HEK293 (cell line): Measurements from ENCODE around the gene WASF1.
A peak's percentile ranks its signal among the peaks of the same experiment; 100 is the strongest.

Experiments used
- CTCF ChIA-PET: fragments of 350-600 bp; formaldehyde crosslinking; extraction: SDS; loops from one replicate; lab custom pipeline; 2021; ENCODE audit warnings: antibody characterized with exemption; lab: Yijun Ruan, JAX
- POLR2A ChIA-PET: fragments of 300-600 bp; formaldehyde crosslinking; extraction: SDS; loops from one replicate; lab custom pipeline; 2020; ENCODE audit warnings: antibody characterized with exemption, inconsistent platforms; lab: Yijun Ruan, JAX
- H3K27ac ChIP-seq: fragments of 200-500 bp; sonication (Bioruptor generic); 2 replicates; pipeline ENCODE4 v1.5.1; 2014; ENCODE audit warnings: low read depth, low read length, control low read depth, inconsistent platforms; ENCODE audit errors: extremely low read depth
- H3K36me3 ChIP-seq, 2 experiments: fragments of 200-500 bp in 1 of 2; sonication (Bioruptor generic) in 1 of 2; 1 replicate in 1 of 2; 2 replicates in 1 of 2; pipeline ENCODE4 v1.5.1; 2014 to 2017; ENCODE audit warnings: inconsistent platforms in 2 of 2, low read length in 2 of 2; ENCODE audit not compliant: control insufficient read depth in 2 of 2, insufficient read depth in 1 of 2
- H3K4me1 ChIP-seq: fragments of 200-500 bp; sonication (Bioruptor generic); 2 replicates; pipeline ENCODE4 v1.5.1; 2014; ENCODE audit warnings: mild to moderate bottlenecking, low read length, inconsistent platforms; ENCODE audit not compliant: control insufficient read depth, insufficient read depth
- H3K4me3 ChIP-seq: 2 replicates; pipeline ENCODE4 v1.5.1; 2011; ENCODE audit warnings: low read depth, mild to moderate bottlenecking, control low read depth, low read length, moderate library complexity
- H3K9me3 ChIP-seq: fragments of 200-500 bp; sonication (Bioruptor generic); 2 replicates; pipeline ENCODE4 v1.5.1; 2014; ENCODE audit warnings: low read depth, low read length, inconsistent platforms; ENCODE audit not compliant: control insufficient read depth, insufficient read depth
- GLIS2 ChIP-seq: fragments of 450-650 bp; formaldehyde crosslinking; IDR thresholded peaks from 2 replicates; pipeline ENCODE4 v1.5.1; 2016; ENCODE audit warnings: missing biosample characterization, missing genetic modification characterization
- ZBTB11 ChIP-seq: fragments of 450-650 bp; formaldehyde crosslinking; conservative IDR thresholded peaks from 2 replicates; pipeline ENCODE4 v1.5.1; 2016; ENCODE audit warnings: low read depth, missing biosample characterization, missing genetic modification characterization
- ZNF10 ChIP-seq: fragments of 450-650 bp; formaldehyde crosslinking; IDR thresholded peaks from 2 replicates; pipeline ENCODE4 v1.5.1; 2017; ENCODE audit warnings: missing biosample characterization, missing genetic modification characterization
- ZNF112 ChIP-seq: fragments of 450-650 bp; formaldehyde crosslinking; IDR thresholded peaks from 2 replicates; pipeline ENCODE4 v1.5.0; 2017; ENCODE audit warnings: missing biosample characterization, missing genetic modification characterization
- ZNF121 ChIP-seq: fragments of 450-650 bp; formaldehyde crosslinking; IDR thresholded peaks from 2 replicates; pipeline ENCODE4 v1.5.1; 2016; ENCODE audit warnings: missing biosample characterization, missing genetic modification characterization
- ZNF148 ChIP-seq: fragments of 450-650 bp; formaldehyde crosslinking; IDR thresholded peaks from 2 replicates; pipeline ENCODE4 v1.5.0; 2017; ENCODE audit warnings: missing biosample characterization, missing genetic modification characterization, borderline replicate concordance
- ZNF157 ChIP-seq: fragments of 450-650 bp; formaldehyde crosslinking; IDR thresholded peaks from 2 replicates; pipeline ENCODE4 v1.5.1; 2016; ENCODE audit warnings: missing biosample characterization, missing genetic modification characterization
- ZNF202 ChIP-seq: fragments of 450-650 bp; formaldehyde crosslinking; IDR thresholded peaks from 2 replicates; pipeline ENCODE4 v1.5.1; 2016; ENCODE audit warnings: missing biosample characterization, missing genetic modification characterization, borderline replicate concordance
- ZNF311 ChIP-seq: fragments of 450-650 bp; formaldehyde crosslinking; IDR thresholded peaks from 2 replicates; pipeline ENCODE4 v1.5.1; 2017; ENCODE audit warnings: missing biosample characterization, missing genetic modification characterization, borderline replicate concordance
- ZNF510 ChIP-seq: fragments of 450-650 bp; formaldehyde crosslinking; IDR thresholded peaks from 2 replicates; pipeline ENCODE4 v1.5.1; 2018; ENCODE audit warnings: mild to moderate bottlenecking, missing genetic modification characterization, missing biosample characterization; ENCODE audit not compliant: insufficient replicate concordance
- ZNF558 ChIP-seq: fragments of 450-650 bp; formaldehyde crosslinking; IDR thresholded peaks from 2 replicates; pipeline ENCODE4 v1.5.1; 2016; ENCODE audit warnings: missing biosample characterization, missing genetic modification characterization
- ZNF571 ChIP-seq: fragments of 450-650 bp; formaldehyde crosslinking; IDR thresholded peaks from 2 replicates; pipeline ENCODE4 v1.5.0; 2017; ENCODE audit warnings: missing biosample characterization, missing genetic modification characterization
- ZNF600 ChIP-seq: fragments of 450-650 bp; formaldehyde crosslinking; IDR thresholded peaks from 2 replicates; pipeline ENCODE4 v1.5.1; 2016; ENCODE audit warnings: missing biosample characterization, missing genetic modification characterization
- ZNF623 ChIP-seq: fragments of 450-650 bp; formaldehyde crosslinking; IDR thresholded peaks from 2 replicates; pipeline ENCODE4 v1.5.1; 2016; ENCODE audit warnings: missing biosample characterization, missing genetic modification characterization
- ZNF660 ChIP-seq: fragments of 450-650 bp; IDR thresholded peaks from 2 replicates; pipeline ENCODE4 v1.5.1; 2018; ENCODE audit warnings: missing biosample characterization, mild to moderate bottlenecking, missing genetic modification characterization
- ZNF791 ChIP-seq: fragments of 450-650 bp; formaldehyde crosslinking; IDR thresholded peaks from 2 replicates; pipeline ENCODE4 v1.5.1; 2016; ENCODE audit warnings: missing biosample characterization, missing genetic modification characterization
- ZSCAN30 ChIP-seq: fragments of 450-650 bp; IDR thresholded peaks from 2 replicates; pipeline ENCODE4 v1.5.1; 2018; ENCODE audit warnings: missing biosample characterization, mild to moderate bottlenecking, missing genetic modification characterization, moderate library complexity

Gene WASF1

GRCh38 chr6:110089323-110089722 lies 90.1 kb downstream of the WASF1 start:
- H3K36me3 ChIP-seq: peaks cover 0 to 3% of the 10 kb centered on the region in 2 experiments; a peak in 1 of 3 replicates
- H3K27ac ChIP-seq: no peak overlapping the region
- TF ChIP-seq ZNF558 (peak; percentile 96), ZNF510 (no peak)
- POLR2A ChIA-PET: no interaction called here
- no peak overlapping the region for H3K4me3 ChIP-seq
- CTCF ChIA-PET: interaction anchor here (0.7 kb wide), 1 partner anchor 685 kb away, joined by 3 read pairs; no protein-coding TSS in a partner anchor
- no peaks in the 10 kb centered on the region for H3K9me3 ChIP-seq
- H3K4me1 ChIP-seq: no peaks in the 10 kb centered on the region

GRCh38 chr6:110085285-110085684 lies 94.2 kb downstream of the WASF1 start:
- H3K9me3 ChIP-seq: no peaks in the 10 kb centered on the region
- H3K36me3 ChIP-seq: no peaks in the 10 kb centered on the region
- CTCF ChIA-PET: no interaction called here
- POLR2A ChIA-PET: no interaction called here
- no peaks in the 10 kb centered on the region for H3K4me1 ChIP-seq
- H3K4me3 ChIP-seq: no peak overlapping the region
- TF ChIP-seq ZNF660: no peak
- no peak for TF ChIP-seq ZSCAN30 (tag by site-specific recombination)
- TF ChIP-seq ZNF600 (tag by site-specific recombination): no peak
- TF ChIP-seq ZNF112 (tag by site-specific recombination): no peak
- TF ChIP-seq, all 188 proteins: peak for 0
- H3K27ac ChIP-seq: no peak overlapping the region

DNA sequence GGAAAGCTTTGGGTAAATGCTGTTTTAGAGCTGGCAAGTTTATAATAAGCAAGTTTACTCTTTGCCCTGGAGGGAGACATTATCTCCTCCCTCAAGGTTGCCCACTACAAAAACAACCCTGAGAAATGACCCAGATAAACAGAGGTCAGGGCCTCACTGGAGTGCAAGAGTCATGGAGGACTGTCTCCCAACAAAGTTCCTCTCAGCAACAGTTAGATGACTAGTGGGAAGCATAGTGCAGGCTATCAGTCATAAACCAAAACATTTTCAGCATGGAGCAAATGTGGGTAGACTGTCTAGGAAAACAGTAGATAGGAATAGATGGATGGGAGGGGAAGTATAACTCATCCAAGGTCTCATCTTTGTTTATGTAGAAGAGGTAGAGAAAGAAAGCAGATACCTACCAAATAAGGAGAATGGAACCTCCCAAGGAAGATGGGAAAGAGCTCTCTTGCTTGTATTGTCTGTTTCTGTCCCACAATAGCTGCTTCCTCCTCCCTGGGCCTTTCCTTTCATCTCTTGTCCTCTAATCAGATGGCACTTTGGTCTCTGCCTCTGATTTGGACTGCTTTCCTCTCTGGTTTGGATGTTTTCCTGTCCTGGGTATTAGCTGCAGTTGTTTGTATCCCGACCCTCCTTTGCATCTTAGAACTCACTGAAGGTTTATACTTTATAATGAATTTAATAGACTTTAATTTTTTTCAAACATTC lies 95.4 kb downstream of the WASF1 start:
- ChIA-PET CTCF (interaction anchor here (0.7 to 0.9 kb wide), 3 partner anchors 13 to 365 kb away, joined by 3 to 8 read pairs (median 4); no protein-coding TSS in a partner anchor), POLR2A (no interaction called here)
- H3K9me3 ChIP-seq: no peaks in the 10 kb centered on the region

More for the DNA sequence above, 95.4 kb downstream of the WASF1 start:
- Histone ChIP-seq H3K36me3 (no peaks in the 10 kb centered on the region), H3K4me1 (no peaks in the 10 kb centered on the region), H3K27ac (no peak overlapping the region), H3K4me3 (no peak overlapping the region)
- TF ChIP-seq ZNF121 (tag by site-specific recombination) (no peak), ZNF10 (tag by site-specific recombination) (no peak), ZBTB11 (tag by site-specific recombination) (no peak), ZNF791 (tag by site-specific recombination) (no peak), GLIS2 (tag by site-specific recombination) (no peak), ZNF623 (no peak), ZNF571 (tag by site-specific recombination) (no peak), ZNF202 (tag by site-specific recombination) (no peak), ZNF311 (tag by site-specific recombination) (no peak), ZNF148 (tag by site-specific recombination) (no peak), ZNF157 (tag by site-specific recombination) (no peak), ZNF112 (tag by site-specific recombination) (no peak)
